Measurements from ENCODE around the gene BHLHE40.

BHLHE40 gene

DNA sequence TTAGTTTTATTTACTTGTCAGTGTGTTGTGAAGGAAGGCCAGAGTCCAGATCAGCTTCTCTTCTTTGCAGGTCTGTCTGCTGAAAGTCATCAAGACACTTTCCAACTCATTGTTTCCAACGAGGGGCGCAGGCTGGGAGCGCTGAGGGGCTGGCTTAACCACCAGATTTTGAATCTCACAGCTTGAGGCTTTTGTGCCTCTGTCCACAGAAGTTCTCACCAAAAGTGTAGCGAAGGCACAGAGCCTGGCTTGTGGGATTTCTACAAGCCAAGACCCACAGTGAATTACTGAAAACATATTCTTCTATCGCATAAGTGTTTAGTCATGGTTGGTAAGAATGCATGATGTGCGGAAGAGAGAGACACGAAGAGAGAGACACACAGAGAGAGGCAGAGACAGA lies 35.2 kb downstream of the BHLHE40 start:
- Mint-ChIP-seq H3K4me1 (peaks cover 15% of the 10 kb centered on the region), H3K9me3 (no peaks in the 10 kb centered on the region)

DNA sequence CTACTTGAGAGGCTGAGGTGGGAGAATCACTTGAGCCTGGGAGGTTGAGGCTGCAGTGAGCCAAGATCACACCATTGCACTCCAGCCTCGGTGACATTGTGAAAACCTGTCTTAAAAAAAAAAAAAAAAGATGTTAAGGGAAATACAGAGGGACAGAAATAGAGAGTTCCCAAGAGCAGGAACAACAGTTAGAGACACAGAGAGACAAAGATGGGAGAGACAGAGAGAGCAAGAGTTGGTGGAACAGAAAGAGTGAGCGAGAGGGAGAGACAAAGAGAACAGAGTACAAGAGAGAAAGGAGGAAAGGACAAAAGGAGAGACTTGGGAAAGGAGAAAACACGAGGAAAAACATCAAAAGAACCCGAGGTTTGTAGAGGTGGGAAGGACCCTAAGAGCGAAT lies 35.8 kb downstream of the BHLHE40 start:
- TF ChIP-seq, protein P1, sequence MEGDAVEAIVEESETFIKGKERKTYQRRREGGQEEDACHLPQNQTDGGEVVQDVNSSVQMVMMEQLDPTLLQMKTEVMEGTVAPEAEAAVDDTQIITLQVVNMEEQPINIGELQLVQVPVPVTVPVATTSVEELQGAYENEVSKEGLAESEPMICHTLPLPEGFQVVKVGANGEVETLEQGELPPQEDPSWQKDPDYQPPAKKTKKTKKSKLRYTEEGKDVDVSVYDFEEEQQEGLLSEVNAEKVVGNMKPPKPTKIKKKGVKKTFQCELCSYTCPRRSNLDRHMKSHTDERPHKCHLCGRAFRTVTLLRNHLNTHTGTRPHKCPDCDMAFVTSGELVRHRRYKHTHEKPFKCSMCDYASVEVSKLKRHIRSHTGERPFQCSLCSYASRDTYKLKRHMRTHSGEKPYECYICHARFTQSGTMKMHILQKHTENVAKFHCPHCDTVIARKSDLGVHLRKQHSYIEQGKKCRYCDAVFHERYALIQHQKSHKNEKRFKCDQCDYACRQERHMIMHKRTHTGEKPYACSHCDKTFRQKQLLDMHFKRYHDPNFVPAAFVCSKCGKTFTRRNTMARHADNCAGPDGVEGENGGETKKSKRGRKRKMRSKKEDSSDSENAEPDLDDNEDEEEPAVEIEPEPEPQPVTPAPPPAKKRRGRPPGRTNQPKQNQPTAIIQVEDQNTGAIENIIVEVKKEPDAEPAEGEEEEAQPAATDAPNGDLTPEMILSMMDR (IDR thresholded peaks at IDR 0.05; ENCODE audit: unreplicated experiment in 3 of 3): no peak
- Mint-ChIP-seq H3K9me3 (no peaks in the 10 kb centered on the region), H3K27me3 (ENCODE audit: low read depth) (peaks cover 15% of the 10 kb centered on the region), H3K4me1 (peaks cover 15% of the 10 kb centered on the region), H3K27ac (no peak overlapping the region), H3K36me3 (ENCODE audit: low read depth) (no peaks in the 10 kb centered on the region), H3K4me3 (no peak overlapping the region)

More for the DNA sequence above, 35.2 kb downstream of the BHLHE40 start:
- Mint-ChIP-seq H3K4me3 (no peak overlapping the region), H3K27me3 (ENCODE audit: low read depth) (peaks cover 11% of the 10 kb centered on the region), H3K27ac (no peak overlapping the region), H3K36me3 (ENCODE audit: low read depth) (no peaks in the 10 kb centered on the region)
- TF ChIP-seq, protein P1 (IDR thresholded peaks at IDR 0.05; ENCODE audit: unreplicated experiment in 3 of 3): no peak

DNA sequence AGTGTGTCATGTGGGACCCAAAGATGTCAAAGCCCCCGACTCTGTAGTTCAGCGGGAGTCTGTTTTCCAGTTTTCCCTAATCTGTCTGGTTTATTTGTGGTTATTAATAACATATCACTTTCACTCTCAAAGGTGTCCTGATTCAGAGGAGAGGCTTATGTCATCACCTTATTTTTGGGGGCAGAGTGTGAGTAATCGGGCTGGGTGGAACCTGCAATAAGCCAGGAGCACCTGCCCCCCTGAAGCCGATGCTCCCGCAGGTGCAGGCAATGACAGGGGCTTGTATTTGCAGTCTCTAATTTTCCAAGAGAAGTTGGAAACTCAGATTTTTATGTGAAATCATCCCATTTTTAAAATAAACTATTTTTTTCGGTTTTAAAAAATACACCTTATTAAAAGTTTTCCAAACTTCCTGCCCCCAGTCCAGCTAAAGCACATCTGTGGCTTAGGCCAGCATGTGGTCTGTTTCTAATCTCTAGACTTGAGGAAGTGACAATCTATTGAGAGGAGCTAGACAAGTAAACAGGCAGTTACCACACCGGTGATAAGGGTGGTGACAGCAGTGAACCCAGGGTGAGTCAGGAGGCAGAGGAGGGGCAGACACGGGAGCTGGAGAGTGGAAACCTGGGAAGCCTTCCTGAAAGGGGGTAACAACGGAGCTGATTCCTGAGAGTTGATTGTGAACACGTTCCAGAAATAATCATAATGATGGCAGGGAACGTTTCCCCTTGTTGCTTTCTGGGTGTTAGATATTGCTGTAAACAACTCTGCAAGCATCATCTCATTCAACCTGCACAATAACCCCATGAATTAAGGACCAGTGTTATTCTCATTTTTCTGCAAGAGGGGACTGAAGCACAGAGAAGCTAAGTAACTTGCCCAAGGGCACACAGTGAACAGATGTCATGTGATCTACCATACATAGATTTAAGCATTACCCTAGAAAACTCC lies 37.2 kb downstream of the BHLHE40 start:
- TF ChIP-seq, protein P1 (IDR thresholded peaks at IDR 0.05; ENCODE audit: unreplicated experiment in 3 of 3): no peak
- H3K27ac Mint-ChIP-seq: no peak overlapping the region

DNA sequence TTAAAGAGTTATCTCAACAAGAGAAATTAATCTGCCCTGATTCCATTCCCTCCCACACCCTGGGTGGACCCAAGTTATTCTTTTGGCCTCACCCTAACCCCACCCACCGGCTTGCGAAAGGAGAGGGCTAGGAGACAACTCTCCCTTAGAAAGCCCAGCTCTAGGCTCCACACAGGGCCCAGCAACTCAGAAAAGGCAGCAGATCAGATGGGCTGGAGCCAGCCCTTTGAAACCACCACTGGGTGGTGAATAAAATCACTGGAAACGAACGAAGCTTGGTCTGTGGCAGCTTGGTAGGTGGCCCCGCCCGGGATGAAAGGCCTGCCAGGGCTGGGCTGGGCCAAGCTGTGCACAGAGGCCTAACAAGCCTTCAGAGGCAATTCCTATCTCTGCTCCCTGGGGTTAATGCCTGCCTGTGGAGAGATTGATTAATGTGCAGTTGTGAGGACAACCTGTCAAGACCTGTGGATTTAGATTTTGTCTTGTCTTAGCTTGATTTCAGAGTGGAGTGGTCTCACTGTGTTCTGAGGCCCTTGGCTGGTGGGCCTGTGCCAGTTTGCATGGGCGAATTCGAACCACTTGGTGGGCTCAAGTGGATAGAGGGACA lies 38.8 kb downstream of the BHLHE40 start:
- no peaks in the 10 kb centered on the region for H3K9me3 Mint-ChIP-seq

More for the DNA sequence above, 37.2 kb downstream of the BHLHE40 start:
- Mint-ChIP-seq H3K36me3 (ENCODE audit: low read depth) (no peaks in the 10 kb centered on the region), H3K9me3 (no peaks in the 10 kb centered on the region), H3K4me3 (no peak overlapping the region), H3K27me3 (ENCODE audit: low read depth) (peaks cover 21% of the 10 kb centered on the region), H3K4me1 (peaks cover 11% of the 10 kb centered on the region)

DNA sequence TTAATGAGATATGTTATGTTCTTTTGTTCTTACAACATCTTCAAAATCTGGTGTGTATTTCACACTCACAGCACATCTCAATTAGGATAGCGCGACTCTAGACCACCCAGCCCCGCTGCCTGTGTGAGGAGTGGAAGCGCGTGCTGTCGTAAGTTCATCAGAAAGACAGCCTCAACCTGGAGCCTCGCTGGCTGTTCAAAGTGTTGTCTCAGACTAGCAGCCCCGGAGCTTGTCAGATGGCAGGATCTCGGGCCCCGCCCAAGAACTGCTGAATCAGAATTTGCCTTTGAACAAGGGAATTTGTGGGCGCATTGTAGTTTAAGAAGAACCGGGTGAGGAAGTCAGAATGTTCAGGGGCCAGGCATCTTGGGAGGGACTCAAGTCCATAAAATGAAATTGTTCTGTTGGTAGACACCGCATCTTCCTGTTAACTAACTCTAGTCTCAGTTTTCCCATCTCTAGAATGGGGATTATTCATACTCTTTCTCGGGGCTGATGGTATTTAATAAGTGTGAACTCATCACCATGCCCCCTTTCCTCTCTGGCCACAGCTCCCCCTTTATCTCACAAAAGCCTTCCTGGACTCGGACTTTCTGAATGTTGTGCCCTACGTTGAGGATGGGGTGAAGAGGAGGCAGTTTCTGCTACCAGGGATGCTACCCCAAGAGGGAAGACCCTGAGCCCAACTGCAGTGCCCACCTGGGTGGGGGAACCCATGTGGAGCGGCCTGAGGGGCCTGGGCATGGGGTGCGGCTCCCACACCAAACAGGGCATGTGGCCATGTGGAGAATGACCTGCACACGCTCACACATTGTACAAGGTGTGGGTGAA lies 40.4 kb downstream of the BHLHE40 start:
- H3K27ac Mint-ChIP-seq: no peak overlapping the region

More for the DNA sequence above, 38.8 kb downstream of the BHLHE40 start:
- Mint-ChIP-seq H3K4me1 (peaks cover 6% of the 10 kb centered on the region), H3K36me3 (ENCODE audit: low read depth) (no peaks in the 10 kb centered on the region), H3K27ac (no peak overlapping the region), H3K27me3 (ENCODE audit: low read depth) (peaks cover 21% of the 10 kb centered on the region), H3K4me3 (peak overlapping the region in 1 of 3 experiments; percentile 18)
- TF ChIP-seq, protein P1 (IDR thresholded peaks at IDR 0.05; ENCODE audit: unreplicated experiment in 3 of 3): no peak

More for the DNA sequence above, 40.4 kb downstream of the BHLHE40 start:
- H3K9me3 Mint-ChIP-seq: no peaks in the 10 kb centered on the region
- no peaks in the 10 kb centered on the region for H3K36me3 Mint-ChIP-seq (ENCODE audit: low read depth)
- H3K4me3 Mint-ChIP-seq: no peak overlapping the region
- H3K27me3 Mint-ChIP-seq (ENCODE audit: low read depth): peaks cover 16% of the 10 kb centered on the region
- H3K4me1 Mint-ChIP-seq: peaks cover 6% of the 10 kb centered on the region
- TF ChIP-seq, protein P1 (IDR thresholded peaks at IDR 0.05; ENCODE audit: unreplicated experiment in 3 of 3): no peak
